ENCODE measurements around the gene AFDN.

- no peak for TF ChIP-seq GATA2 (IDR thresholded peaks at IDR 0.05; ENCODE audit: low read depth, low read length)
- TF ChIP-seq GATA3 (IDR thresholded peaks at IDR 0.05; ENCODE audit: low read depth, low read length), result no peak
These were observed 152.9 kb downstream of the AFDN start for GRCh38 chr6:167979436-167980139.

Data from SH-SY5Y (cell line).